Thyroid gland (tissue), 4 donors: ENCODE measurements around the gene GRIK5. TPM values are rescaled to one million over a fixed set of nuclear protein-coding genes. Genes with fewer than 3 reads are reported as not detected.

ENCODE experiments used
- DNase-seq, 2 donors: peaks; one replicate each; pipeline ENCODE4 v3.0.0-alpha.2; 2019
- H3K27ac ChIP-seq, 3 donors: fragments of 200-600 bp; sonication (generic); 1 replicate in 2 of 3; 2 replicates in 1 of 3; pipeline ENCODE4 v1.5.1; 2016 to 2019; ENCODE audit warnings: mild to moderate bottlenecking in 1 of 3, moderate library complexity in 1 of 3
- H3K27me3 ChIP-seq: fragments of 200-600 bp; sonication (generic); one replicate; pipeline ENCODE4 v1.5.1; 2019
- H3K36me3 ChIP-seq, 2 donors: fragments of 200-600 bp; sonication (generic); one replicate each; pipeline ENCODE4 v1.5.1; 2016 to 2019
- H3K4me1 ChIP-seq, 2 donors: fragments of 200-600 bp; sonication (generic); one replicate each; pipeline ENCODE4 v1.5.1; 2017 to 2019
- H3K4me3 ChIP-seq, 3 donors: fragments of 200-600 bp; sonication (generic); replicated peaks in 1 of 3; 1 replicate in 2 of 3; 2 replicates in 1 of 3; pipeline ENCODE4 v1.5.1; 2016; ENCODE audit warnings: mild to moderate bottlenecking in 1 of 3
- H3K9me3 ChIP-seq: fragments of 200-600 bp; sonication (generic); one replicate; pipeline ENCODE4 v1.5.1; 2017
- POLR2A ChIP-seq, 2 donors: fragments of 450-650 bp; IDR thresholded peaks; one replicate each; pipeline ENCODE4 v1.6.1; 2017; ENCODE audit warnings: antibody characterized with exemption in 2 of 2, mild to moderate bottlenecking in 2 of 2, moderate library complexity in 1 of 2
- WGBS, 2 donors: methylation state at CpG; one replicate each; pipeline ENCODE4 v1.1.5; 2017; 5-methylcytosine and 5-hydroxymethylcytosine counted together
- intact Hi-C: fragments of 100-400 bp; cut with DNase I; formaldehyde crosslinking; loops from one replicate; pipeline ENCODE4 v1.15.1; 2023
- total RNA-seq, 4 donors: library from RNA; depleted of rRNA; stranded (reverse); fragments of >200 nt; gene quantifications; one replicate each; pipeline ENCODE4 v1.2.3, GENCODE V29; 2016
- TF ChIP-seq, protein P1 (sequence below), 6 experiments: fragments of 200-600 bp in 3 of 6; fragments of 450-650 bp in 3 of 6; sonication (generic) in 3 of 6; IDR thresholded peaks; one replicate each; pipeline ENCODE4 v1.5.1; 2016 to 2019; ENCODE audit warnings: antibody characterized with exemption in 6 of 6, mild to moderate bottlenecking in 2 of 6, inconsistent platforms in 1 of 6, moderate library complexity in 1 of 6

GRIK5 gene
- total RNA-seq, 4 donors from 2014 or later: 12.0 to 24.2 (median 20.1) TPM

- H3K36me3 ChIP-seq: no peaks in the 10 kb centered on the region
- no peak for TF ChIP-seq POLR2A (IDR thresholded peaks at IDR 0.05)
- TF ChIP-seq, protein P1, sequence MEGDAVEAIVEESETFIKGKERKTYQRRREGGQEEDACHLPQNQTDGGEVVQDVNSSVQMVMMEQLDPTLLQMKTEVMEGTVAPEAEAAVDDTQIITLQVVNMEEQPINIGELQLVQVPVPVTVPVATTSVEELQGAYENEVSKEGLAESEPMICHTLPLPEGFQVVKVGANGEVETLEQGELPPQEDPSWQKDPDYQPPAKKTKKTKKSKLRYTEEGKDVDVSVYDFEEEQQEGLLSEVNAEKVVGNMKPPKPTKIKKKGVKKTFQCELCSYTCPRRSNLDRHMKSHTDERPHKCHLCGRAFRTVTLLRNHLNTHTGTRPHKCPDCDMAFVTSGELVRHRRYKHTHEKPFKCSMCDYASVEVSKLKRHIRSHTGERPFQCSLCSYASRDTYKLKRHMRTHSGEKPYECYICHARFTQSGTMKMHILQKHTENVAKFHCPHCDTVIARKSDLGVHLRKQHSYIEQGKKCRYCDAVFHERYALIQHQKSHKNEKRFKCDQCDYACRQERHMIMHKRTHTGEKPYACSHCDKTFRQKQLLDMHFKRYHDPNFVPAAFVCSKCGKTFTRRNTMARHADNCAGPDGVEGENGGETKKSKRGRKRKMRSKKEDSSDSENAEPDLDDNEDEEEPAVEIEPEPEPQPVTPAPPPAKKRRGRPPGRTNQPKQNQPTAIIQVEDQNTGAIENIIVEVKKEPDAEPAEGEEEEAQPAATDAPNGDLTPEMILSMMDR (IDR thresholded peaks at IDR 0.05): no peak
- H3K4me3 ChIP-seq: no peak overlapping the region
- intact Hi-C loops: no loop called here
- peaks cover 10% of the 10 kb centered on the region for H3K27me3 ChIP-seq
- H3K4me1 ChIP-seq: no peaks in the 10 kb centered on the region
- 60 to 78% methylated on average over 6 of the region's 6 CpGs for WGBS, 2 donors
- no peak overlapping the region for H3K27ac ChIP-seq
- DNase-seq: no peak
- H3K9me3 ChIP-seq: no peaks in the 10 kb centered on the region
Measured at GRCh38 chr19:42099336-42099925, 29.4 kb upstream of the GRIK5 start.

DNA sequence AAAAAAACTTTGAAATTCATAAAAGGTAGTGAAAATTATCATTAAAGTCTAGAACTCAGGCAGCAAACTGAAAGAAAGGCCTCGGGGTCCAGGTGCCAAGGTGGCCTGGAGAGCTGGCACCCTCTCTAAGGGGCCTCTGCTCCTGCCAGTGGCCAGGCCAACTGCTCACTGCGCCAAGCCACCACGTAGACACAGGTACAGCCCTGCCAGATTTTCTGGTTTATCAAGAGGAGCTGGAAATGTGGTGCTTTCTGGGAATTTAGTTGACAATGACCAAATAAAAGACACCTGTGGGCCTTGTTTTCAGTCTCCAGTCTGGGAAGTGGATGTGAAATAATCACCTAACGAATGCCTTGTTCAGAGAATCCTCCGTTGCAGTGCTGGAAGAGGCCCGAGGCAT is 28.8 kb upstream of the GRIK5 start:
- Histone ChIP-seq H3K4me3 (no peak overlapping the region), H3K9me3 (no peaks in the 10 kb centered on the region), H3K4me1 (no peaks in the 10 kb centered on the region), H3K36me3 (no peaks in the 10 kb centered on the region), H3K27ac (no peak overlapping the region), H3K27me3 (peaks cover 10% of the 10 kb centered on the region)
- WGBS, 2 donors: 83 to 89% methylated on average over 6 of the region's 6 CpGs
- no peak for DNase-seq
- intact Hi-C loops: no loop called here
- TF ChIP-seq, protein P1 (IDR thresholded peaks at IDR 0.05): no peak
- TF ChIP-seq POLR2A (IDR thresholded peaks at IDR 0.05): no peak

DNA sequence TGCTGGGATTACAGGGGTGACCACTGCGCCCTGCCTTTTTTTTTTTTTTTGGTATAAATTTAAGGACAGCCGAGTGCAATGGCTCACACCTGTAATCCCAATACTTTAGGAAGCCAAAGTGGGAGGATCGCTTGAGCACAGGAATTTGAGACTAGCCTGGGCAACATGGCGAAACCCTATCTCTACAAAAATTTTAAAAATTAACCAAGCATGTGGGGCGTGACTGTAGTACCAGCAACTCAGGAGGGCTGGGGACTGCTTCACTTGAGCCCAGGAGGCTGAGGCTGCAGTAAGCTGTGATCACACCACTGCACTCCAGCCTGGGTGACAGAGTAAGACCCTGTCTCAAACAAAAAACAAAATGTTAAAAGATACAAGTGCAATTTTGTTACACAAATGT is 27.5 kb upstream of the GRIK5 start:
- no peak for TF ChIP-seq POLR2A (IDR thresholded peaks at IDR 0.05)
- TF ChIP-seq, protein P1 (IDR thresholded peaks at IDR 0.05): no peak
- Histone ChIP-seq H3K27me3 (peaks cover 10% of the 10 kb centered on the region), H3K4me3 (no peak overlapping the region), H3K4me1 (no peaks in the 10 kb centered on the region), H3K9me3 (no peaks in the 10 kb centered on the region), H3K36me3 (no peaks in the 10 kb centered on the region), H3K27ac (no peak overlapping the region)
- 75 to 88% methylated on average over 5 of the region's 5 CpGs for WGBS, 2 donors
- intact Hi-C loops: no loop called here
- no peak for DNase-seq

GRCh38 chr19:42096255-42096837 is 26.3 kb upstream of the GRIK5 start:
- peaks cover 10% of the 10 kb centered on the region for H3K27me3 ChIP-seq
- H3K4me3 ChIP-seq: no peak overlapping the region
- WGBS, 2 donors: 29 to 41% methylated on average over 14 to 15 of the region's 15 CpGs
- intact Hi-C loops: no loop called here
- H3K36me3 ChIP-seq: no peaks in the 10 kb centered on the region
- TF ChIP-seq POLR2A (IDR thresholded peaks at IDR 0.05): no peak
- TF ChIP-seq, protein P1 (IDR thresholded peaks at IDR 0.05): no peak
- H3K27ac ChIP-seq: no peak overlapping the region
- H3K4me1 ChIP-seq: no peaks in the 10 kb centered on the region
- DNase-seq: no peak
- no peaks in the 10 kb centered on the region for H3K9me3 ChIP-seq

- H3K27me3 ChIP-seq: peaks cover 10% of the 10 kb centered on the region
- TF ChIP-seq, protein P1 (IDR thresholded peaks at IDR 0.05): no peak
- TF ChIP-seq POLR2A (IDR thresholded peaks at IDR 0.05): no peak
- DNase-seq: no peak
- no peak overlapping the region for H3K27ac ChIP-seq
- H3K36me3 ChIP-seq: no peaks in the 10 kb centered on the region
- H3K4me3 ChIP-seq: no peak overlapping the region
- H3K9me3 ChIP-seq: no peaks in the 10 kb centered on the region
- no peaks in the 10 kb centered on the region for H3K4me1 ChIP-seq
- 7 to 22% methylated on average over 3 to 16 of the region's 28 CpGs for WGBS, 2 donors
- intact Hi-C loops: no loop called here
Measured at GRCh38 chr19:42095814-42096230, 25.8 kb upstream of the GRIK5 start.
